Brain microvascular endothelial cell (primary cell): ENCODE measurements around the gene TJP3.
"Not testable (repeated sequence)": the region's sequence is repeated elsewhere in the genome, so short reads cannot be mapped to it uniquely, and the experiment has no call there.

Experiments
- DNase-seq: peaks from one replicate; pipeline ENCODE4 v3.0.0-alpha.2; 2020
- H3K27ac ChIP-seq: fragments of 250-450 bp; sonication (Bioruptor Pico); 2 replicates; pipeline ENCODE4 v1.5.1; 2020; ENCODE audit warnings: mild to moderate bottlenecking, moderate library complexity
- H3K27me3 ChIP-seq: fragments of 250-450 bp; sonication (Bioruptor Pico); replicated peaks from 2 replicates; pipeline ENCODE4 v1.5.1; 2020; ENCODE audit warnings: mild to moderate bottlenecking
- H3K36me3 ChIP-seq: fragments of 250-450 bp; sonication (Bioruptor Pico); replicated peaks from 2 replicates; pipeline ENCODE4 v1.5.1; 2020; ENCODE audit warnings: mild to moderate bottlenecking
- H3K4me3 ChIP-seq: 2 replicates; pipeline ENCODE4 v1.5.1; 2011; ENCODE audit warnings: low read depth, mild to moderate bottlenecking, control low read depth, low read length, moderate library complexity
- CTCF ChIP-seq: IDR thresholded peaks from 2 replicates; pipeline ENCODE4 v1.5.1; 2011; ENCODE audit warnings: low read depth, mild to moderate bottlenecking, moderate library complexity, low read length, control low read depth, inconsistent platforms; ENCODE audit errors: missing control alignments
- in situ Hi-C: cut with HindIII; loops from 2 replicates; pipeline ENCODE4 v1.10.0; 2017; ENCODE audit warnings: low sequenced_read_pairs, low pct_ligation_motif_present

TJP3 gene

GRCh38 chr19:3748965-3749364 lies 40.8 kb downstream of the TJP3 start:
- in situ Hi-C loops, result no loop called here

GRCh38 chr19:3750211-3750610 lies 42.0 kb downstream of the TJP3 start:
- no peaks in the 10 kb centered on the region for H3K27me3 ChIP-seq
- peaks cover 19% of the 10 kb centered on the region for H3K36me3 ChIP-seq
- H3K27ac ChIP-seq, result no peak overlapping the region
- in situ Hi-C loops, result no loop called here
- no peak for TF ChIP-seq CTCF
- DNase-seq, result no peak
- H3K4me3 ChIP-seq, result no peak overlapping the region

More at GRCh38 chr19:3748965-3749364, 40.8 kb downstream of the TJP3 start:
- no peak overlapping the region for H3K4me3 ChIP-seq
- no peak for TF ChIP-seq CTCF
- H3K36me3 ChIP-seq, result peaks cover 19% of the 10 kb centered on the region
- no peaks in the 10 kb centered on the region for H3K27me3 ChIP-seq
- no peak overlapping the region for H3K27ac ChIP-seq
- DNase-seq, result no peak

GRCh38 chr19:3751236-3751635 lies 43.1 kb downstream of the TJP3 start:
- no peak overlapping the region for H3K27ac ChIP-seq
- in situ Hi-C loops, result no loop called here
- no peak for TF ChIP-seq CTCF
- no peaks in the 10 kb centered on the region for H3K27me3 ChIP-seq
- H3K36me3 ChIP-seq, result peaks cover 19% of the 10 kb centered on the region
- H3K4me3 ChIP-seq, result no peak overlapping the region
- DNase-seq, result no peak

GRCh38 chr19:3752492-3752891 lies 44.3 kb downstream of the TJP3 start:
- TF ChIP-seq CTCF, result no peak

GRCh38 chr19:3753631-3754410 lies 45.6 kb downstream of the TJP3 start:
- no peak for DNase-seq
- no peak for TF ChIP-seq CTCF
- Histone ChIP-seq H3K4me3 (no peak overlapping the region), H3K36me3 (peaks cover 32% of the 10 kb centered on the region), H3K27ac (no peak overlapping the region), H3K27me3 (no peaks in the 10 kb centered on the region)
- in situ Hi-C loops, result no loop called here

More at GRCh38 chr19:3752492-3752891, 44.3 kb downstream of the TJP3 start:
- no peaks in the 10 kb centered on the region for H3K27me3 ChIP-seq
- in situ Hi-C loops, result no loop called here
- DNase-seq, result no peak
- no peak overlapping the region for H3K4me3 ChIP-seq
- H3K36me3 ChIP-seq, result peaks cover 23% of the 10 kb centered on the region
- no peak overlapping the region for H3K27ac ChIP-seq

- H3K4me3 ChIP-seq, H3K27ac ChIP-seq, in situ Hi-C loops, DNase-seq, H3K27me3 ChIP-seq: not testable (repeated sequence)
- H3K36me3 ChIP-seq, result peaks cover 13% of the 10 kb centered on the region
Observed at GRCh38 chr19:3757705-3758104, 49.5 kb downstream of the TJP3 start.

GRCh38 chr19:3758297-3758696 lies 50.1 kb downstream of the TJP3 start:
- in situ Hi-C loops, H3K27ac ChIP-seq, H3K27me3 ChIP-seq, H3K4me3 ChIP-seq, DNase-seq: not testable (repeated sequence)
- peaks cover 13% of the 10 kb centered on the region for H3K36me3 ChIP-seq
